ENCODE results near the gene FOXP1. TPM values are rescaled to one million over a fixed set of nuclear protein-coding genes. Genes with fewer than 3 reads are reported as not detected.
A peak's percentile ranks its signal among the peaks of the same experiment; 100 is the strongest.

Gene FOXP1
- total and polyA plus RNA-seq, 9 of the 15 experiments (the other 6 are each of a cell fraction or from before 2014, with no cell fraction given): 7.7 to 34.5 (median 13.7) TPM

DNA sequence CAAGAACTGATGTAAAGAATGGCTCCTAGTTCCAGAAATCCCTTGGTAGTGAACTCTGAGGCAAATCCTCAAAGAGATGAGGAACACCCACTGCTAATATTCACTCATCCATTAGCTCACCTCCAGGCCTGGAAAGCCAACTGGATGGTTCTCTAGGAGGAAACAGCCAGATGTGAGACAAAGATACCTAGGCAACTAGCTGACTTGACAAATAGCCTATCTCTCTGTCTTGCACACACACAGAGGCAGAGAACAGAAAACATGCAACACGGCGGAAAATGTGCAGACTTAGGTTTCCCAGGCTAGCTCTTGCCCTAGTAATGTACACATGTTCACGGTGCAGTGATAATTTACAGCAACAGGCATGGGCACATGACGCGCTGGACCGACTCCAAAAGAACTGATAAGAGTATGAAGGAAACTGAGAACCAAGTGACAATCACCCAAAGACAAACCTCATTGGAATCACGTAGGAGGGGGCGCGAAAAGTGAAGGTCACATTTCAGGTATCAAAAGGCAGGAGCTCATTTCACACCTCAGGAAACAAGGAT is 318.1 kb downstream of the FOXP1 start (continued):
- TF ChIP-seq, protein P1, sequence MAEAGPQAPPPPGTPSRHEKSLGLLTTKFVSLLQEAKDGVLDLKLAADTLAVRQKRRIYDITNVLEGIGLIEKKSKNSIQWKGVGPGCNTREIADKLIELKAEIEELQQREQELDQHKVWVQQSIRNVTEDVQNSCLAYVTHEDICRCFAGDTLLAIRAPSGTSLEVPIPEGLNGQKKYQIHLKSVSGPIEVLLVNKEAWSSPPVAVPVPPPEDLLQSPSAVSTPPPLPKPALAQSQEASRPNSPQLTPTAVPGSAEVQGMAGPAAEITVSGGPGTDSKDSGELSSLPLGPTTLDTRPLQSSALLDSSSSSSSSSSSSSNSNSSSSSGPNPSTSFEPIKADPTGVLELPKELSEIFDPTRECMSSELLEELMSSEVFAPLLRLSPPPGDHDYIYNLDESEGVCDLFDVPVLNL (CRISPR knock-in tag; IDR thresholded peaks at IDR 0.05; ENCODE audit: low read depth): no peak
- TF ChIP-seq TCF3 (CRISPR knock-in tag; IDR thresholded peaks at IDR 0.05) (peak; percentile 12; the same call in 1 of the 2 replicates), MTA2 (IDR thresholded peaks at IDR 0.05; ENCODE audit: low read depth) (no peak)
- TF ChIP-seq, protein P2, sequence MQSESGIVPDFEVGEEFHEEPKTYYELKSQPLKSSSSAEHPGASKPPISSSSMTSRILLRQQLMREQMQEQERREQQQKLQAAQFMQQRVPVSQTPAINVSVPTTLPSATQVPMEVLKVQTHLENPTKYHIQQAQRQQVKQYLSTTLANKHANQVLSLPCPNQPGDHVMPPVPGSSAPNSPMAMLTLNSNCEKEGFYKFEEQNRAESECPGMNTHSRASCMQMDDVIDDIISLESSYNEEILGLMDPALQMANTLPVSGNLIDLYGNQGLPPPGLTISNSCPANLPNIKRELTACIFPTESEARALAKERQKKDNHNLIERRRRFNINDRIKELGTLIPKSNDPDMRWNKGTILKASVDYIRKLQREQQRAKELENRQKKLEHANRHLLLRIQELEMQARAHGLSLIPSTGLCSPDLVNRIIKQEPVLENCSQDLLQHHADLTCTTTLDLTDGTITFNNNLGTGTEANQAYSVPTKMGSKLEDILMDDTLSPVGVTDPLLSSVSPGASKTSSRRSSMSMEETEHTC (IDR thresholded peaks at IDR 0.05): peak; percentile 38; the same call in 1 of the 2 replicates
- TF ChIP-seq, protein P3, sequence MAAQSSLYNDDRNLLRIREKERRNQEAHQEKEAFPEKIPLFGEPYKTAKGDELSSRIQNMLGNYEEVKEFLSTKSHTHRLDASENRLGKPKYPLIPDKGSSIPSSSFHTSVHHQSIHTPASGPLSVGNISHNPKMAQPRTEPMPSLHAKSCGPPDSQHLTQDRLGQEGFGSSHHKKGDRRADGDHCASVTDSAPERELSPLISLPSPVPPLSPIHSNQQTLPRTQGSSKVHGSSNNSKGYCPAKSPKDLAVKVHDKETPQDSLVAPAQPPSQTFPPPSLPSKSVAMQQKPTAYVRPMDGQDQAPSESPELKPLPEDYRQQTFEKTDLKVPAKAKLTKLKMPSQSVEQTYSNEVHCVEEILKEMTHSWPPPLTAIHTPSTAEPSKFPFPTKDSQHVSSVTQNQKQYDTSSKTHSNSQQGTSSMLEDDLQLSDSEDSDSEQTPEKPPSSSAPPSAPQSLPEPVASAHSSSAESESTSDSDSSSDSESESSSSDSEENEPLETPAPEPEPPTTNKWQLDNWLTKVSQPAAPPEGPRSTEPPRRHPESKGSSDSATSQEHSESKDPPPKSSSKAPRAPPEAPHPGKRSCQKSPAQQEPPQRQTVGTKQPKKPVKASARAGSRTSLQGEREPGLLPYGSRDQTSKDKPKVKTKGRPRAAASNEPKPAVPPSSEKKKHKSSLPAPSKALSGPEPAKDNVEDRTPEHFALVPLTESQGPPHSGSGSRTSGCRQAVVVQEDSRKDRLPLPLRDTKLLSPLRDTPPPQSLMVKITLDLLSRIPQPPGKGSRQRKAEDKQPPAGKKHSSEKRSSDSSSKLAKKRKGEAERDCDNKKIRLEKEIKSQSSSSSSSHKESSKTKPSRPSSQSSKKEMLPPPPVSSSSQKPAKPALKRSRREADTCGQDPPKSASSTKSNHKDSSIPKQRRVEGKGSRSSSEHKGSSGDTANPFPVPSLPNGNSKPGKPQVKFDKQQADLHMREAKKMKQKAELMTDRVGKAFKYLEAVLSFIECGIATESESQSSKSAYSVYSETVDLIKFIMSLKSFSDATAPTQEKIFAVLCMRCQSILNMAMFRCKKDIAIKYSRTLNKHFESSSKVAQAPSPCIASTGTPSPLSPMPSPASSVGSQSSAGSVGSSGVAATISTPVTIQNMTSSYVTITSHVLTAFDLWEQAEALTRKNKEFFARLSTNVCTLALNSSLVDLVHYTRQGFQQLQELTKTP (IDR thresholded peaks at IDR 0.05; ENCODE audit: low read depth in 1 of 2, partially characterized antibody in 2 of 2): no peak
- TF ChIP-seq, protein P4, sequence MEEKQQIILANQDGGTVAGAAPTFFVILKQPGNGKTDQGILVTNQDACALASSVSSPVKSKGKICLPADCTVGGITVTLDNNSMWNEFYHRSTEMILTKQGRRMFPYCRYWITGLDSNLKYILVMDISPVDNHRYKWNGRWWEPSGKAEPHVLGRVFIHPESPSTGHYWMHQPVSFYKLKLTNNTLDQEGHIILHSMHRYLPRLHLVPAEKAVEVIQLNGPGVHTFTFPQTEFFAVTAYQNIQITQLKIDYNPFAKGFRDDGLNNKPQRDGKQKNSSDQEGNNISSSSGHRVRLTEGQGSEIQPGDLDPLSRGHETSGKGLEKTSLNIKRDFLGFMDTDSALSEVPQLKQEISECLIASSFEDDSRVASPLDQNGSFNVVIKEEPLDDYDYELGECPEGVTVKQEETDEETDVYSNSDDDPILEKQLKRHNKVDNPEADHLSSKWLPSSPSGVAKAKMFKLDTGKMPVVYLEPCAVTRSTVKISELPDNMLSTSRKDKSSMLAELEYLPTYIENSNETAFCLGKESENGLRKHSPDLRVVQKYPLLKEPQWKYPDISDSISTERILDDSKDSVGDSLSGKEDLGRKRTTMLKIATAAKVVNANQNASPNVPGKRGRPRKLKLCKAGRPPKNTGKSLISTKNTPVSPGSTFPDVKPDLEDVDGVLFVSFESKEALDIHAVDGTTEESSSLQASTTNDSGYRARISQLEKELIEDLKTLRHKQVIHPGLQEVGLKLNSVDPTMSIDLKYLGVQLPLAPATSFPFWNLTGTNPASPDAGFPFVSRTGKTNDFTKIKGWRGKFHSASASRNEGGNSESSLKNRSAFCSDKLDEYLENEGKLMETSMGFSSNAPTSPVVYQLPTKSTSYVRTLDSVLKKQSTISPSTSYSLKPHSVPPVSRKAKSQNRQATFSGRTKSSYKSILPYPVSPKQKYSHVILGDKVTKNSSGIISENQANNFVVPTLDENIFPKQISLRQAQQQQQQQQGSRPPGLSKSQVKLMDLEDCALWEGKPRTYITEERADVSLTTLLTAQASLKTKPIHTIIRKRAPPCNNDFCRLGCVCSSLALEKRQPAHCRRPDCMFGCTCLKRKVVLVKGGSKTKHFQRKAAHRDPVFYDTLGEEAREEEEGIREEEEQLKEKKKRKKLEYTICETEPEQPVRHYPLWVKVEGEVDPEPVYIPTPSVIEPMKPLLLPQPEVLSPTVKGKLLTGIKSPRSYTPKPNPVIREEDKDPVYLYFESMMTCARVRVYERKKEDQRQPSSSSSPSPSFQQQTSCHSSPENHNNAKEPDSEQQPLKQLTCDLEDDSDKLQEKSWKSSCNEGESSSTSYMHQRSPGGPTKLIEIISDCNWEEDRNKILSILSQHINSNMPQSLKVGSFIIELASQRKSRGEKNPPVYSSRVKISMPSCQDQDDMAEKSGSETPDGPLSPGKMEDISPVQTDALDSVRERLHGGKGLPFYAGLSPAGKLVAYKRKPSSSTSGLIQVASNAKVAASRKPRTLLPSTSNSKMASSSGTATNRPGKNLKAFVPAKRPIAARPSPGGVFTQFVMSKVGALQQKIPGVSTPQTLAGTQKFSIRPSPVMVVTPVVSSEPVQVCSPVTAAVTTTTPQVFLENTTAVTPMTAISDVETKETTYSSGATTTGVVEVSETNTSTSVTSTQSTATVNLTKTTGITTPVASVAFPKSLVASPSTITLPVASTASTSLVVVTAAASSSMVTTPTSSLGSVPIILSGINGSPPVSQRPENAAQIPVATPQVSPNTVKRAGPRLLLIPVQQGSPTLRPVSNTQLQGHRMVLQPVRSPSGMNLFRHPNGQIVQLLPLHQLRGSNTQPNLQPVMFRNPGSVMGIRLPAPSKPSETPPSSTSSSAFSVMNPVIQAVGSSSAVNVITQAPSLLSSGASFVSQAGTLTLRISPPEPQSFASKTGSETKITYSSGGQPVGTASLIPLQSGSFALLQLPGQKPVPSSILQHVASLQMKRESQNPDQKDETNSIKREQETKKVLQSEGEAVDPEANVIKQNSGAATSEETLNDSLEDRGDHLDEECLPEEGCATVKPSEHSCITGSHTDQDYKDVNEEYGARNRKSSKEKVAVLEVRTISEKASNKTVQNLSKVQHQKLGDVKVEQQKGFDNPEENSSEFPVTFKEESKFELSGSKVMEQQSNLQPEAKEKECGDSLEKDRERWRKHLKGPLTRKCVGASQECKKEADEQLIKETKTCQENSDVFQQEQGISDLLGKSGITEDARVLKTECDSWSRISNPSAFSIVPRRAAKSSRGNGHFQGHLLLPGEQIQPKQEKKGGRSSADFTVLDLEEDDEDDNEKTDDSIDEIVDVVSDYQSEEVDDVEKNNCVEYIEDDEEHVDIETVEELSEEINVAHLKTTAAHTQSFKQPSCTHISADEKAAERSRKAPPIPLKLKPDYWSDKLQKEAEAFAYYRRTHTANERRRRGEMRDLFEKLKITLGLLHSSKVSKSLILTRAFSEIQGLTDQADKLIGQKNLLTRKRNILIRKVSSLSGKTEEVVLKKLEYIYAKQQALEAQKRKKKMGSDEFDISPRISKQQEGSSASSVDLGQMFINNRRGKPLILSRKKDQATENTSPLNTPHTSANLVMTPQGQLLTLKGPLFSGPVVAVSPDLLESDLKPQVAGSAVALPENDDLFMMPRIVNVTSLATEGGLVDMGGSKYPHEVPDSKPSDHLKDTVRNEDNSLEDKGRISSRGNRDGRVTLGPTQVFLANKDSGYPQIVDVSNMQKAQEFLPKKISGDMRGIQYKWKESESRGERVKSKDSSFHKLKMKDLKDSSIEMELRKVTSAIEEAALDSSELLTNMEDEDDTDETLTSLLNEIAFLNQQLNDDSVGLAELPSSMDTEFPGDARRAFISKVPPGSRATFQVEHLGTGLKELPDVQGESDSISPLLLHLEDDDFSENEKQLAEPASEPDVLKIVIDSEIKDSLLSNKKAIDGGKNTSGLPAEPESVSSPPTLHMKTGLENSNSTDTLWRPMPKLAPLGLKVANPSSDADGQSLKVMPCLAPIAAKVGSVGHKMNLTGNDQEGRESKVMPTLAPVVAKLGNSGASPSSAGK (IDR thresholded peaks at IDR 0.05): 0 out of 2 replicates have a peak, but pooled peaks have one; percentile 12
- TF ChIP-seq, protein P5, sequence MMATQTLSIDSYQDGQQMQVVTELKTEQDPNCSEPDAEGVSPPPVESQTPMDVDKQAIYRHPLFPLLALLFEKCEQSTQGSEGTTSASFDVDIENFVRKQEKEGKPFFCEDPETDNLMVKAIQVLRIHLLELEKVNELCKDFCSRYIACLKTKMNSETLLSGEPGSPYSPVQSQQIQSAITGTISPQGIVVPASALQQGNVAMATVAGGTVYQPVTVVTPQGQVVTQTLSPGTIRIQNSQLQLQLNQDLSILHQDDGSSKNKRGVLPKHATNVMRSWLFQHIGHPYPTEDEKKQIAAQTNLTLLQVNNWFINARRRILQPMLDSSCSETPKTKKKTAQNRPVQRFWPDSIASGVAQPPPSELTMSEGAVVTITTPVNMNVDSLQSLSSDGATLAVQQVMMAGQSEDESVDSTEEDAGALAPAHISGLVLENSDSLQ (IDR thresholded peaks at IDR 0.05): peak; percentile 62
